GM18519 (cell line): ENCODE results near the gene MPO.

Experiments
- ATAC-seq: cut with Tn5 transposase; IDR thresholded peaks from one replicate; pipeline ENCODE4 v1.9.1; 2021; ENCODE audit warnings: mild to moderate bottlenecking, moderate library complexity; ENCODE audit not compliant: unreplicated experiment, low FRiP score

Gene MPO

DNA sequence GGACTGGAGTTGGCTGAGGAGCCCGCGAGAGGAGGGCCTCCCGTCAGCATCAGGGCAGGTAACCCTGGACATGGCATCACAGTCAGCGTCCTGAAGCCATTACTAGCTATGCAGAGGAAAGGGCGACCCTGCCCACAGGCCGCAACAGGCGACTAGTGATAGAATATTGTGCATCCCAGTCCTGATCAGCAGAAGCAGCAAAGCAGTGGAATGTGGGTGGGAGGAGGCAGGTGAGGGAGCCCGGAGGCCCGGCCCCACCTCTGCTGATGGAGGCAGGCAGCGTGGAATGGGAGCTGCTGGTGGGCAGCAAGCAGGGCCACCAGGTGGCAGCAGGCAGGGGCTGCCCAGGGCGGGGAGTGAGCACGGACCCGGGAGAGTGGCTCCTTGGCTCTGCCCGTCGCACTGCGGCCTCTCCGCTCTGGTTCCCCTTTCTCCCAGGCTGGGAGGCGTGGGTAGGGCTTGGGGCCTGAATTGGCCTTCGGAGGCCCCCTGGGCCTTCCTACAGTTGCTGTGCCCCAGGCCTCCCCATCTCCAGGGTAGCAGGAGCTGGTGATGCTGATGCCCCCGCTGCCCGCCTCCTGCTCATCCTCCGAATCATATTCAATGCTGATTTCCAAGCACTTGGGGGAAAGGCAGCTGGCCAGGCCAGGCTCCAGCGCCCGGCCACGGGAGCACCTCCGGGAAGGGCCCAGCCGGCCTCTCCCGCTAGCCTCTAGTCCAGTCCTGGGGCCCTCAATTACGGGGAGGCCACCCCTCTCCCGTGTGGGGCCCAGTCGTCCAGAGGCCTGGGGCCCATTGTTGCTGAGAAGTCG lies 27.6 kb upstream of the MPO start:
- no peak for ATAC-seq

DNA sequence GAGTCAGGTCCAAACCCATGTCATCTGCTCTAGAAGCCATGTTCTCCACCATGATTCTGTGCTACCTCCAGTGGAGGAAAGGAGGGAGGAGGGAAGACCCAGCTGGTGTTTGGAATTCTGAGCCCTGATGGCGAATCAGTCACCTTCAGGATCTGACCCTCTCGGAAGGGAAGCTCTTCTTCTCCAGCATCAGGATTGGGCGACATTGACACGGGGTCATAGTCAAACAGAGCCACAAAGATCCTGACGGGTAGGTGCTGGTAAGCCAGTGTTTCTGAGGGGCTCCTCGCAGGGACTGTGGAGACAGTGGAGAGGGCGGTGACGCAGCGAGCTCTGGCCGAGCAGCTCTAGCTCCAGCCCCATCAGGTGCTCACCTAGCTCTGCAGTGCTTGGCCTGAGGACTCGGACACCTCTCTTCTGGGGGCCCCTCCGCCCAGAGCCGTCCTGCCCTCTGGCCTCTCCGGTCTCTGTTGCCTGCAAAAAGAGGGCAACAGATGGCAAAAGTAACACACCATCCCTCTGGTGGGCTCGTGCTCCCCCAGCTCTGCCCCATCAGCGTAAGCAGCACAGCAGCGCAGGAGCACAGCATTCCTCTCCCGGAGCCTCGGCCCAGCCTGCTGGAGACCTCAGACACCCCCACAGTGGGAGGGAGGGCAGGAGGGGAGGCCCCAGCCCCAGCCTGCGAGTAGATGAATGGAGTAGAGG lies 26.9 kb upstream of the MPO start:
- ATAC-seq: no peak

DNA sequence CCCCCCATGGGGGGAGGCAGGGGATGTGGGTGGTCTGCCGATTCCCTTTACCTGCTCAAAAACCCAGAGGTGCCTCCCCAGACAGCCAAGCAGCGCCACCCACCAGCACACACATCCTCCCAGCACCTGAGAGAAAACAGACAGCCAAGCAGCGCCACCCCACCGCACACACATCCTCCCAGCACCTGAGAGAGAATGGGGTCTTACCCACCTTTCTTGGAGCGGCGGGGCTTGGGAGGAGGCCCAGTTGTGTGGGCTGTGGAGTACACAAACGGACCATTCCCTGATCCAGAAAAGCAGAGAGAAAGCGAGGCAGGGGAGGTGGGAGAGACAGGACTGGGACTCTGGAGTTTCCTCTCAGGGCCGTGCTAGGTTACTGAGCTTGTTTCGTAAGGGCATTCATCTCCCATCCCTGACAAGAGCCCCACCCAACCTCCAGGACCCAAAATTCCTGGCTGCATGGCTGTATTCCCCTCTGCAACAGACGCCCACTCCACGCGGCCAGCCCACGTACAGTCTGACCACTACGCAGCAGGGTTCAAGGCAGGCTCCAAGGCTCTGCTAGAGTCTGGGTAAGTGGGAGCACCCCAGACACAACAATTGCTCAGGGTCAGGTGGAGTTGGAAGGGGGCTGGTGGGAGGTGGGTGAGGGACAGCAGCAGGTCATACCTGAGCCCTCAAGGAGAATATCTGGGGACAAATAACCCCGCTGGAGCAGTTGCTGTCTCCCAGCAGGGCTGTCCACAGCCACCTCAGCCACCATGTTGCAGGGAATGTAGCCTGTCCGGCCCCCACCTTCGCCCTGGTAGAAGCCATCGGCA lies 25.6 kb upstream of the MPO start:
- no peak for ATAC-seq

DNA sequence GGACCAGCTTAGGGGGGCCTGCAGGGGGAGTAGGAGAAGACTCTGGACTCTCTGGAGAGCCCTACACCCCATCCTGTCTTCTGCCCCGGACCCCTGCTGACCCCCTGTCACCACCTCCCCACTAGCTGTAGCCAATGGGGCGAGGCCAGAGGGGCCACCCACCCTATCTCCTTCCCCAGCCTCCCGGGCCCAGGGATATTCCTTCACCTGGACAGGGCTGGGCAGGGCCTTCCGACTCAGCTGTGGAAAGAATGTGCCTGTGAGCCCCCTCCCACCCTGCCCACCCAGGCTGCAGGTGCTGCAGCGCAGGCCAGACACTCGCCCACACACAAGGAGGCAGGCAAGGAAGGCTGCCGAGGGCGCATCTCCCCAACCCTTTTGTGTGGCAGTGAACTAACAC lies 24.9 kb upstream of the MPO start:
- ATAC-seq: no peak

DNA sequence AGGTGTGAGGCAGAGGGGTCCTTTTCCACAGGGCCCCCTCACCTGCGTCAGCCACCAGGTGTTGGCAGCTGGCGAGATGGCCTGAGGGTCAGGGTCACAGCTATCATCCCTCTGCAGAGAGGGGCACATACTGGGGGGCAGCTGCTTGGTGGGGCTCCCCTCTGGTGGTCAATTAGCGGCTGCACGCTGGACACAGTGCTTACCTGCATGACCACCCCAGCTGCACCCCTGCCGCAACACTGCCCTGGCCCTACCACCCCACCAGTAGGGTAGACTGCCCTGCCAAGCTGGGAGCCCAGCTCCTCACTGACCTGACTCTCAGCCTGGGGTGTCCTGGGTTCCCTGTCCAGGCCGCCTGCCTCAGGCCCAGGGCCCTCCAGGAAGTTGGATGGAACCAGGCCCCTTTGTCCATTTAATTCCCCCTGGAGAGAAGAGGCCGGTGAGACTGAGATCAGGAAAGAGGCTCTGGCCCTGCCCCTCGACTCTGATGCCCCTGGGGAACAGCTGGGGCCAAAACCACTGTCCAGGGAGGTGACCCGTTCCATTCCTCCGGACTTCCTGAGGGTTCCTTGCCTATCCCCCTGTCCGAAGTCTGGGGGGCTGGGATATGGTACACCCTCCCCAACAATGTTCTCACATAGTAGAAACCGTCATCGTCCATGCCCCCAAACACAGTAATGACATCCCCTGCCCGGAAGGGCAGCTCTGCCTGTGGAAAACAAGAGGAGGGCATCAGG lies 24.2 kb upstream of the MPO start:
- ATAC-seq: no peak

DNA sequence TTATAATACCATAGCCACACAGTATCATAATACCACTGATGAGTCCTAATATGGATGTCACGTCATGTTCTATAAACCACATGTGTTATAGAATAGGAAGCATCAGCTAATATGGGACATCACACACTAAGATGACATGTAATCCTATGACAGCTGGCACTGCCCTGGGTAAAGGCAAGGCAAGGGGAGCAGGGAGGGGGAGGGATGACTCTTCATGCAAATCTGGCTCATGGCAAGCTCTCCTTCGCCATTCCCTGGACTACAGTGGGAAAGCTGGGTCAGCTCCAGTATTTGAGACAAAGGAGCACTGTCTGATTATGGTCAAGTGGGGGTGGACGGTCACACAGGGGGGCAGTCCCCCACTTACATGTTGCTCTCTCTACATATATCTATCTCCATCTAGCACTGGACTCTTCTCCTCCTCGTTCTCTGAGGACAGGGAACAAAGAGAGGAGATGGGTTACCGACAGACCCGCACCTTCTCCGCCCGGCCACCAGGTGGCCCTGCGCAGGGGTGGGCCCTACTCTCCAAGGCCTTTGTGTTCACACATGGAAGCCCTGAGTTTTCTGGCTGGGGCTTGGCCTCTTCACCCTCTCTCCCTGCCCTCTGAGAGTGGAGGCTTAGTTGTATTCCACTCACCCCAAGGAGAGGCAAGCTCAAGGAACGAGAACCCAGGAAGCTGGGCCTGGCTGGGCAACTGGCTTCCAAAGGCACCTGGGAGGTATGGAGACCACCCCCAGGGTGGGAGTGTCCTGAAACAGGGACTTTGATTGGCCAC lies 23.4 kb upstream of the MPO start:
- ATAC-seq: no peak

DNA sequence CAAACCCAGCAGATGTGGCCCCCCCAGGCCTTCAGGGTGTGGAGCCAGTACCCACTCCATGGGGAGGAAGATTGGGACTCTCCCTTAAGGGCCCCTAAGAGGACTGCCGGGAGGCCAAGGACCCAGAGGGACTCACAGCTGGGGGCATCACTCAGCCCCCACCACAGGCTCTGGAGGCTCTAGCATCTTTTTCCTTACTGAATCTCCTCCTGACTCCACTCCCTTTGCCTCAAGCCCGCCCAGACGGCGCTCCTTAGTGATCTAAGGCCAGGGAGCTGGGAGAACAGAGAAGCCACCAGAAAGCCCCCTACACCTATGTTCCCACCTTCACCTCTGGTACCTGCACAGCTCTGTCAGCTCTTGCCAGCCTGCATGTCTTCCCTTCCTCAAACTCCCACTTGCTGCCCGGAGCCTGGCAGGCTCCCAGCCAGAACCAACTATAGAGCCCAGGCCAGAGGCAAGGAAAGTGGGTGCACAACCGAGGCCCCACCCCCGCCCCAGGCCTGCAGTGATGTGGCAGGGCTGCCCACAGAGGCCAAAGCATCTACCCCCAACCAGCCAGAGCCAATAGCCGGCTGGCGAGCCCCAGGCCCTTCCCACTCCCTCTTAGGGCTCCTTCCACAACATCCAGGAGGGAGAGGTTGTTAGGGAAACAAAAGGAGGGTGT lies 22.3 kb upstream of the MPO start:
- ATAC-seq: no peak

DNA sequence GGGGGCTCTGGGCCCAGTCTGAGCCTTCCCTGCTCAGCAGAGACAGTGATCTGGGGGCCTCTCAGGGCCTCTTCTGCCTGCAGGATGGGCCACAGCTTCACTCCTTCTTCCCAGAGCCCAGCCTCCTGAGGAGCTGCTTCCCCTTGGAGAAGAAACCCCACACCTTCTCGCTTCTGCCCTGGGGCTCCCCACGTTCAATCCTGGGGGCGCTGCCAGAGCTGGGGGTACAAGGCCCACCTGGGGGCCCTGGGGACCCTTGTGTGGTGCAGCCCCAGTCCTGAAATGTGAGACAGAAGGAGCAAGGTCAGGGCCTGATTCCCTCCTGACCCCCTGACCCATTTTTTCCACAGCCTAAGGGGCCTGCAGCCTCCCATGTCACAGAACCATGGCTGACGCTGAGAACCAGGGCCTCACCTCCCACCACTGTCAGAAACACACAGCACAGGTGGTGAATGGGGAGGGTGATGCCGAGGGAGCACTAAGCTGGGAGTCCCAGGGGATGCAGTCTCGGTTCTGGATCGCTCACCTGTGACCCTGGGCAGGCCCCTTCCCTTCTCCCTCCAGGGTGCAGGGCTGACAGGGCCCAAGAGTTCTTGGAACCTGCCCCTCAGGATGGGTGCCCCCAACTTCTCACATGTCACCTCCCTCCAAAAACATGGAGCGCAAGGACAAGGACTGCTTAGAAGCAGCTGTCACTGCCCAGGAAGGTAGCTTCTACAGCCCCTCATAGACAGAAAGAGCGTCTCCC lies 21.6 kb upstream of the MPO start:
- ATAC-seq: no peak

DNA sequence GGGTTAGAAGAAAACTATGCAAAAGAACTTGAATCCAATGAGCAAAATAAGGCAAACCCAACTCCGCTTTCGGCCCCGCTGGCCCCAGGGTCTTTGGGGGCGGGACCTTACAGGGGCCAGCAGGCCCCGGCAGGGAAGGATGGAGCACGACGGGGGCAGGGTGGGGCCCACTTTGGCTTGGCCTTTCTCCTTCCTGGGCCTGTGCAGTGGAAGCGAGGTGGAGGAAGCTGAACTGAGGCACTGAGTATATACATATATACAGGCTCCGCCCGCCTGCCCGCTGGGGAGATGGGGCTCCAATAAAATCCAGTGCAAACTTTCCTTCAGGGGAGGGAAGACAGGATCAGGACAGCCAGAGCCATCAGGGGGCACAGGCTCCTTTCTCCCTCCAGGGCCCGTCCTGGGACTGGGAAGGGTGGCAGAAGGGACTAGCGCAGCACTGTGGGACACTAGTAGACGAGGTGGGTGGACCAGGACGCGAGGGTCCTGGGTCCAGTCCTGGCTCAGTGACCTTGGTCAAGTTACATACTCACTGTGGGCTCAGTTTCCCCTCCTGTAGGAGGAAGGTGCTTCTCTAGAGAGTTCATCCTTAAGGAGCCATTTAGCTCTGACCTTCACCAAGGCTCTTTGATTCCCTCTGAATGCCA lies 20.9 kb upstream of the MPO start:
- no peak for ATAC-seq

DNA sequence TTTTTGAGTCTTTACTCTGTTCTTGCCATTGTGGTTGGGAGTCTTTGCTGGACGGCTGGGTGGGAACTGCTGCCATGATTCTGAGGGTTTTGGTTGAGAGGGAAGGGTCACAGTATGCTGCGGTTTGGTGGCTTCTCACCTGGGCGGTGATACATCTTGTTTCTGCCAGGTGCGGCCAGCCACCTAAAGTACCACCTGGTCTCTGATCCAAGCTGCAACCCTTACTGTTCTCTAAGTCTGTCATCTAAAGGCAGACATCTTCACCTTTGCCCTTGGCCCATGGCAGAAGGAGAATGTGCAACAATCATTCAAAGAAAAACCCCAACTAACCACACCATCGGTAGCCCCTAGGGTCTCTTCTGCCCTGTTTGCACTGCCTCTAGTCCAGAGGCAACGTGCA lies 19.6 kb upstream of the MPO start:
- ATAC-seq: no peak

DNA sequence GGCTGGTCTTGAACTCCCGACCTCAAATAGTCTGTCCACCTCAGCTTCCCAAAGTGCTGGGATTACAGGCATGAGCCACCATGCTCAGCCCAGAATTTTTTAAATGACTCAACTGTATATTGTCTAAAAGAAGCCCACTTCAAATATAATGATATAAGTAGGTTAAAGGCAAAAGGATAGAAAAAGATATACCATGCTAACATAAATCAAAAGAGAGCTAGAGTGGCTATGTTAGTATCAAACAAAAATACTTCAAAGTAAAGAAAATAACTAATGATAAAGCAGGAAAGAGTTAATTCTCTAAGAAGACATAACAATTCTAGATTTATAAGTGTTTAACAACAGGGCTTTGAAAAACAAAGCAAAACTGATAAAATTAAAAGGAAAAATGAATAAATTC lies 13.3 kb upstream of the MPO start:
- no peak for ATAC-seq

DNA sequence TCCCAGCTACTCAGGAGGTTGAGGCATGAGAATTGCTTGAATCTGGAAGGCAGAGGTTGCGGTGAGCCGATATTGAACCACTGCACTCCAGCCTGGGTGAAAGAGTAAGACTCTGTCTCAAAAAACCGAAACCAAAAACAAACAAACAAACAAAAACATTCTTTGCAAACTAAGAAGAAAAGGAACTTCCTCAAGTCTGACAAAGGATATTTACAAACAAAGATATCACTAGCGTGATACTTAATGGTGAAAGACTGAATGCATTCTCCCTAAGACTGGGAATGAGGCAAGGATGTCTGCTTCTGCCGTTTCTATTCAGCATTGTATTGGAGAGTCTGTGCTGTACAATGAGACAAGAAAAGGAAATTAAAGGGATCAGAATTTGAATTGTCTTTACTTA lies 10.5 kb upstream of the MPO start:
- ATAC-seq: no peak

DNA sequence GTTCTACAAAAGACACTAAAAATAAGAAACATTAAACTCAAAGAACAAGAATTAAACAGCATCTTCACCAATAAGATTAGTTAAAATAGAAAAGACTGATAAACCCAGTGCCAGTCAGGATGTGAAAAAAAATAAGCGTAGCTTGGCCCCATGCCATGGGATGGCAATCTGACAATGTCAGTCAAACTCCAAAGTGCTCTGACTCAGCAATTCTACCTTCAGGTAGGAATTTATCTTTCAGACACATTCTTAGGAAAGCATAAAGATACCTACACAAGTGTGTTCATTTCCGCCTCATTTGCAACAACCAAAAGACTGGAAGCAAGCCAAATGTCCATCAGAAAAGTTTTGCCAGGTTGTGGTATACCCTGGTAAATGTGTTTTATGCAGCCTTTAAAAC lies 9.1 kb upstream of the MPO start:
- no peak for ATAC-seq

DNA sequence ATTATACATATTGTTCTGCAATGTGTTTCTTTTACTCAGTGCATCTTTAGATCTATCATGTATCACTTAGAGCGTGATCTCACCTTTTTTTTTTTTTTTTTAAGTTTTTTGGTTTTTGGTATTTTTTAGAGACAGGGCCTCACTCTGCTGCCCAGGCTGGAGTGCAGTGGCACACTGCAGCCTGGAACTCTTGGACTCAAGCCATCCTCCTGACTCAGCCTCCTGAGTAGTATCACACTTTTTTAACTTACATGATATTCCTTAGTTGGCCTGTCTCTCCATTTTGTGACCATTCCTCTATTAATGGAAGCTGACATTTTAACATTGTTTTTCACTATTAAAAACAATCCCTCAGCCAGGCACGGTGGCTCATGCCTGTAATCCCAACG lies 4.7 kb upstream of the MPO start:
- ATAC-seq: no peak

DNA sequence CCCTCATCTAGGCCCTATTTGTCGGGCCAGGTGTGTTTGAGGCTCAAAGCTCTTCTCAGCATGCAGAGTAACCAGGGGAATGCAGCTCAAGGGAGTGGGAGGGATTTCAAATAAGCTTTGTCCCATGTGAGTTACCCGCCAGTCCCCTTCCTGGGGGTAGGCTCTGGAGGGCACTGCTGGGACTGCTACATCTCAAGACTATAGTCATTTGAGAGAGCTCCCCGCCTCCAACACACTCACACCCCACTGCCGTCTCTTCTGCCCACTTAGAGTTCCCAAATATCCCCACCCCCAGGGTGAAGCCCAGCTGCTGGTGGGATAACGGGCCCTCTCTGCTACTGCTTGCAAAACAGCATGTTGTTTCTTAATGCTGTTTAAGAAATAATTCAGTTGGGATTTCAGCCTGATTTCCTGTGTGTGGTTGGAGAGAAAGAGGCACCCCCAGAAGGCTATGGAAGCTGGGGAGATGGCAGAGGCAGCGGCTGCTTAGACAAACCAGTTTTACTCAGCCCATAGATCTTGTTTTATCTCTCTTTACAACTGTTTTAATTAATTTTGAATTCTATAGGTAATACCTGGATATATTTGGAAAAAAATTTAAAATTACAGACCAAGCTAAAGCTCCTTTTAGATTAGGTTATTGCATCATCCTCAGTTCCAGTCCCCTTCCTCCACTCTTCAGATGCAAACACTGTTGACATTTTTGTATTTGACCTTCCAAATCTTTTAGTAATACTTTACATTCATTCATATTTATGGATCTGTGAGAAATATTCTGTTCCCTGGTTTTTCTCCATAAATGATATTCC lies 4.1 kb upstream of the MPO start:
- no peak for ATAC-seq

DNA sequence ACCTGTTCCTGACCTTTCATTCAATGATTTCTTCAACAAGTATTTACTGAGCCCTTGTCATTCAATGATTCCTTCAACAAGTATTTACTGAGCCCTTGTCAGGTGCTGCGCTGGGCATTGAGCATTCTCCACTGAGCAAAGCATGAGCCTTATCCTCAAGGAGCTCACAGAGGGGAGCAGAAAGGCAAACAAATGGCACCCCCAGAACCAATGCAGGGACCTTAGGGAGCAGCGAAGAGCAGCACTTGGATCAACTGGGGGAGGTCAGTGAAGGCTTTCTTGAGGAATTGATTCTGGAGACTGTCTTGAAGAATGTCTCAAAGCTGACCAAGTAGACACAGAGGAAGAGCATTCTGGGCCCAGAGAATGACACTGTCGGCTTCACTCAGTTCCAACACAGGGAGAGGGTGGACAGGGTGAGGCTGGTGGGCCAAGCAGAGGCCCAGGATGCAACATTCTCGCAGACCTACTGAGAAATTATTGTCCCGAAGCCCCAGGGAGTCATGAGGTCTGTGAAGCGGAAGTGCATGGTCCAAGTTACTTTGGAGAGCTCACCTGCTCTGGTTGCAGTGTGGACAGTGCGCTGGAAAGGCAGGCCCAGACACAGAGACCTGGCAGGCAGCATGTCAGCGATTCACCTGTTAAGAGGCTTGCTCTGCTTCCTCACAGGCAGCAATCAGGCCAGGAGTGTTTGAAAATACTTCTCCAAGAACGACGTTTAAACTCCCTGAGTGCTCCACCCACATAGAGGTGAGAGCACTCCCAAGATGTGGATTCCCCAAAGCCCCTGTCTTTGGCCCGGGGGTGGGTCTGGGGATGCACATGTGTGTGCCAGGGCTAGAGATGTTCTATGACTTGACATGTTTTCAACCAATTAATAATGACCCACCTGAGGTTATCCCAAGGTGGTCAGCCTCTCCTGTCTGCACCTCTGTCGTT lies 3.2 kb upstream of the MPO start:
- no peak for ATAC-seq
